Ovary (tissue), 9 donors: ENCODE measurements around the gene RPS2. TPM values are rescaled to one million over a fixed set of nuclear protein-coding genes. Genes with fewer than 3 reads are reported as not detected.

Source experiments
- DNase-seq, 5 donors: peaks; one replicate each; pipeline ENCODE4 v3.0.0-alpha.2; 2019 to 2020
- H3K27ac ChIP-seq, 2 donors: fragments of 200-600 bp; one replicate each; pipeline versions ENCODE4 v1.5.1 to v1.8.0; 2019 to 2022
- H3K27me3 ChIP-seq: fragments of 200-600 bp; one replicate; pipeline ENCODE4 v1.8.0; 2022
- H3K36me3 ChIP-seq: fragments of 200-600 bp; sonication (generic); one replicate; pipeline ENCODE4 v1.5.1; 2019
- H3K4me1 ChIP-seq: one replicate; pipeline ENCODE4 v1.8.1; 2013; ENCODE audit warnings: mild to moderate bottlenecking, moderate library complexity; ENCODE audit not compliant: insufficient read depth
- H3K4me3 ChIP-seq: fragments of 200-600 bp; sonication (generic); one replicate; pipeline ENCODE4 v1.5.1; 2017
- H3K9me3 ChIP-seq, 2 donors: fragments of 200-600 bp in 1 of 2; sonication (generic) in 1 of 2; one replicate each; pipeline versions ENCODE4 v1.5.1 to v1.8.1; 2013 to 2019; ENCODE audit warnings: mild to moderate bottlenecking in 1 of 2, moderate library complexity in 1 of 2
- CTCF ChIP-seq, 3 donors: fragments of 450-650 bp in 2 of 3; fragments of 200-600 bp in 1 of 3; IDR thresholded peaks; one replicate each; pipeline versions ENCODE4 v1.5.1 to v1.8.0; 2016 to 2022; ENCODE audit warnings: antibody characterized with exemption in 3 of 3, mild to moderate bottlenecking in 1 of 3
- EP300 ChIP-seq: sonication (generic); formaldehyde crosslinking; IDR thresholded peaks from one replicate; pipeline ENCODE4 v1.6.1; 2017; ENCODE audit warnings: antibody characterized with exemption
- POLR2A ChIP-seq: fragments of 450-650 bp; IDR thresholded peaks from one replicate; pipeline ENCODE4 v1.6.1; 2017; ENCODE audit warnings: antibody characterized with exemption, mild to moderate bottlenecking, moderate library complexity
- WGBS, 3 donors: extraction: QIAGEN DNeasy Blood & Tissue Kit in 1 of 3; methylation state at CpG; one replicate each; pipeline versions ENCODE4 v1.1.5 to v1.1.7; 2013 to 2017; 5-methylcytosine and 5-hydroxymethylcytosine counted together
- intact Hi-C, 4 donors: fragments of 100-400 bp; cut with DNase I; formaldehyde crosslinking; loops; one replicate each; pipeline versions ENCODE4 v1.11.0 to v1.15.1; 2022 to 2023
- polyA plus RNA-seq, 2 donors: library from polyadenylated mRNA; stranded (reverse); fragments of 200-250 nt in 1 of 2; fragments of 350-450 nt in 1 of 2; fragmentation: Illumina TruSeq in 1 of 2; extraction: RNeasy Lipid Tissue Mini Kit (QIAGEN cat#74804) in 1 of 2; gene quantifications; one replicate each; pipeline ENCODE4 v1.2.3, GENCODE V29; 2013 to 2014
- total RNA-seq, 7 donors: library from RNA; depleted of rRNA in 2 of 7; stranded (reverse); fragments of >200 nt in 2 of 7; fragmentation: NEBNext Ultra II Directional in 3 of 7; extraction: Animal tissue kit (Norgen Biotek cat#: 25700) in 3 of 7; gene quantifications; one replicate each; pipeline versions ENCODE4 v1.1.0 to v1.2.4, GENCODE V29; 2016 to 2023
- donor health status: DM: no; HTN: no; CAD: no; lungs with moderate emphysema.
- donor health status: DM: no; HTN: no; CAD: no.
- donor health status: Bipolar disorder and iron deficiency.
- donor health status: DM: yes; HTN: yes; CAD: no.
- donor health status: DM: no; HTN: no; CAD: no.
- donor health status: DM: yes; HTN: yes; CAD: no.

RPS2 gene
- total and polyA plus RNA-seq, 9 donors, result 1,606 to 4,743 (median 3,788) TPM

- Histone ChIP-seq H3K4me3 (peak within 1 kb of the TSS; percentile 68), H3K27ac (peak within 1 kb of the TSS; percentile 15 to 74), H3K27me3 (no peaks in the 10 kb centered on the region), H3K36me3 (no peaks in the 10 kb centered on the region), H3K9me3 (no peaks in the 10 kb centered on the region), H3K4me1 (peaks cover 4% of the 10 kb centered on the region)
- peak; percentile 100 for DNase-seq
- intact Hi-C loops, result no loop called here
- no peak for TF ChIP-seq CTCF (IDR thresholded peaks at IDR 0.05)
- peak; percentile 84 for TF ChIP-seq POLR2A
- 1 to 2% (median 1%) methylated on average over 54 to 77 of the region's 77 CpGs for WGBS, 3 donors
Observed at GRCh38 chr16:1942810-1943726, 21.6 kb downstream of the RPS2 start, which contains the start of gene MSRB1. MSRB1 (minus strand) TSS chr16:1943199; CDS start chr16:1943156, 43 bp downstream.

DNA sequence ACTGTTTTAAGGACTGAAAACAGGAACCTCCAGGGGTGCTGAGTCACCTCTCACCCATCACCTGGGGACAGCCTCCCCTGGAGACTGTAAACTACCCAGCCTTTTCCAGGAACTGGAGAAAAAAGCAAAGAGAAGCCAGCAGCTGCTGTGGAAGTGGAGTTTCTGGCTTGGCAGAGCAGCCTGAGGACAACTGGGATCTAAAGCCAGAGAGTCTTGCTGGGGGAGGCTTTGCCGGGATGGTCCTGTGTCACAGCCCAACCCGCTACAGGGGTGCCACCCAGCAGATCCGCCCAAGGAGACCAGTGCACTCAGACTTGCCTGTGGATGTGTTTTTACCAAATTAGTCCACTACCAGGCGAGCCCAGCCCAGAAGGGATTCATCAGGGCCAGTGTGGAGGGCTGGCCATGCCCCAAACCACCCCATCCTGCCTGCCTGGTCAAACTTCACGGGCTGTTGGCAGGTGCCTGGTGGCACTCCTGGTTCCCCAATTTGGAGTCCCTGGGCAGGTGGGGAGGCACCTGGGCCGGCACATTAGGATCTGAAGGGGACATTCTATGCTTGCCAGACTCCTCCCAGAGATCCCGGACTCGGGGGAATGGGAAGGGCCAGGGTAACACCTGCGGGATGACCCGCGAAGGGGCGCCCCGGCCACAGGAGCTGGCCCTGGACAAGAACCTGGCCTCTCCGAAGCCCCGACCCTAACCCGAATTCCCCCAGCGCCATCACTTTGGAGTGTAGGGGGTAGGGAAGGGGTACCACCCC, 22.4 kb downstream of the RPS2 start:
- peak overlapping the region; percentile 68 for H3K4me3 ChIP-seq
- peaks cover 4% of the 10 kb centered on the region for H3K4me1 ChIP-seq
- no peaks in the 10 kb centered on the region for H3K27me3 ChIP-seq
- peak in 1 of 5 donors; percentile 46 for DNase-seq
- H3K27ac ChIP-seq, result peak overlapping the region in 1 of 2 donors; percentile 15
- intact Hi-C loops, result no loop called here
- 17 to 24% (median 17%) methylated on average over 9 to 17 of the region's 17 CpGs for WGBS, 3 donors
- TF ChIP-seq EP300 (no peak), POLR2A (no peak), CTCF (IDR thresholded peaks at IDR 0.05) (no peak)
- H3K36me3 ChIP-seq, result no peaks in the 10 kb centered on the region
- no peaks in the 10 kb centered on the region for H3K9me3 ChIP-seq

- no peaks in the 10 kb centered on the region for H3K9me3 ChIP-seq
- intact Hi-C loops, result no loop called here
- H3K36me3 ChIP-seq, result no peaks in the 10 kb centered on the region
- 80 to 86% (median 86%) methylated on average over 30 of the region's 30 CpGs for WGBS, 3 donors
- H3K4me3 ChIP-seq, result no peak overlapping the region
- no peaks in the 10 kb centered on the region for H3K27me3 ChIP-seq
- no peak overlapping the region for H3K27ac ChIP-seq
- peaks cover 4% of the 10 kb centered on the region for H3K4me1 ChIP-seq
- no peak for DNase-seq
- no peak for TF ChIP-seq EP300
- TF ChIP-seq CTCF (IDR thresholded peaks at IDR 0.05), result no peak
Observed at GRCh38 chr16:1941162-1942046, 23.2 kb downstream of the RPS2 start.
